ENCODE data around the gene KCTD16.

KCTD16 gene

DNA sequence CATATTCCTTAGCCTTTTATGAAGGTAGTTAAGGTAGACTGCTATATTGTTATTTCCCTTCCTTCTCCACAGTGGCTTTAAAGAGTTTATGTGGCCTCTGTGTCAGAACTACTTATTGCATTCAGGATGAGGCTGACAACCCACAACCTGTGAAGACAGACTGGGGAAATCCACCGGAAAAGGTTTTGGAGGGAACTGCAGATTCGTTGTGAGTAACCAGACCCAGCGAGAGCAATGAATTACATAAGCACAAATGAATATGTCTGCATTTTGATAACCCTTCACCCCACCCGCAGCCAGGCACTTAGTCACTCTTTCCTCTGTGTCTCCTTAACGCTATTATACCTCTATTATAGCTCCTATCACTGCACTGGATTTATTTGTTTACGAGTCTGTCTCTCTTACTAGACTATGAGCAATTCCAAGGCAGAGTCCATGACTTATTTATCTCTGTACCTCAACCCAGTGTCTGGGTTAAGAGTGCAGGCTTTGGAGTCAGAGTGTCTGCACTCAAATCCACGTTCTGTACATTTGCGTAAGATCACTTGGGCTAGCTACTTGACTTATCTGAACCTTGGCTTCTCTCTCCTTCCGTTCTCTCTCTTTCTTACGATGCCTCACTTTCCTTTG is 19.2 kb downstream of the KCTD16 start:
- Mint-ChIP-seq H3K27me3 (no peaks in the 10 kb centered on the region), H3K36me3 (no peaks in the 10 kb centered on the region), H3K27ac (no peak overlapping the region), H3K4me3 (peak overlapping the region; percentile 76), H3K4me1 (ENCODE audit: low read depth) (peaks cover 51% of the 10 kb centered on the region), H3K9me3 (ENCODE audit: low read depth) (no peaks in the 10 kb centered on the region)

DNA sequence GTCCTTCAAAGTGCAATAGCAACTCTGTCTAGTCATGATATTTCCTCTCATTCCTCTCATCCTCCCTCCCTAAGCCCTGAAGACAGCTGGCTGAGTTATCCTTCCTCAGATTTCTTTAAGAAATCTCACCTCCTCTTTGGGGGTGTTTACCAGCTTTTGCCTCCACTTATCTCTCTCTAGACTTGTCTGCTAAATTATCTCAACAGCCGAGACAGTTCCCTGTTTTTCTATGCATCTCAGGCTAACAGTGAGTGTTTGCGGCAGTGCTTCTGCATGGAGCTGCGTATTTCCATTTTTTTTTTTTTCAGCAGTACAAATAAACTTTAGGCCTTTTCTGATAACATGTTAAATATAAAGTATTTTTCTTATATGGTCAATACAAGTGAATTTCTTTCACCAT is 20.9 kb downstream of the KCTD16 start:
- Mint-ChIP-seq H3K4me3 (no peak overlapping the region), H3K27ac (no peak overlapping the region), H3K27me3 (no peaks in the 10 kb centered on the region), H3K4me1 (ENCODE audit: low read depth) (peaks cover 37% of the 10 kb centered on the region), H3K36me3 (no peaks in the 10 kb centered on the region), H3K9me3 (ENCODE audit: low read depth) (no peaks in the 10 kb centered on the region)

DNA sequence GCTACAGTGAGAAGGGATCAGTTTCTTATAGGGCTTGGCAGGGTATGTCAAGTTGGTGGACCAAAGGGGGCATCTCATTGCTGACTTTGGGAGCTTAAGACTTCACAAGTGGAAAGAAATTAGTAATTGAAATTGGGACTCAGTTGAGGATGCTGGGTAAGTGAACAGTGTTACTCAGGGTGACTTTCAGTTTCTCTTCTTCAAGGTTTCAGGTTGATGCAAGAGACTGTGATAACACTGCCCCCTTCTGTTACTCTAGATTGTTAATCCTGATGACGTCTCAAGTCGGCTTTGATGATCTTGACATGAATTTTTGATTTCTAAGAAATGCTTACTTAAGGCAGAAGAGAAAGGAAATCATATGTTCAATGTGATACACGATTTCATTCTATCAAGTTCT is 21.3 kb downstream of the KCTD16 start:
- Mint-ChIP-seq H3K27me3 (no peaks in the 10 kb centered on the region), H3K4me1 (ENCODE audit: low read depth) (peaks cover 32% of the 10 kb centered on the region), H3K36me3 (no peaks in the 10 kb centered on the region), H3K4me3 (no peak overlapping the region), H3K9me3 (ENCODE audit: low read depth) (no peaks in the 10 kb centered on the region), H3K27ac (no peak overlapping the region)

DNA sequence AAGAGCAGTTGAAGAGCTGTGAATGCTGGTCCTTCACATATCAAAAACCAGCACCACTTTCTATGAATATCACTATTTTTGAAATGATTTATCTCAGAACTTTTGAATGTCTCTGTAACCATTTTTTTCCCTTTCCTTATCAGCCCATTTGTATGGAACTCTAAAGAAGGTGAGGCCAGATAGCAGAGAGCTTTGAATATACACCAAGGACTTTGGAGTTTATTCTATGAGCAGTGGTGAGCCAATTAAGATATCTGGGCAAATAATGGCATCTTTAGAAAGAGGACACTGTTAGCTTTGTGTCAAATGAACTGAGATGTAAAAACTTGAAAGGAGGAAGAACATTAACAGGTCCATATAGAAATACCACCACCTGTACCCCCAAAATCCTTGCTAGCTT is 22.0 kb downstream of the KCTD16 start:
- no peak overlapping the region for H3K4me3 Mint-ChIP-seq
- H3K4me1 Mint-ChIP-seq (ENCODE audit: low read depth) = peaks cover 25% of the 10 kb centered on the region
- H3K27ac Mint-ChIP-seq = no peak overlapping the region
- no peaks in the 10 kb centered on the region for H3K36me3 Mint-ChIP-seq
- no peaks in the 10 kb centered on the region for H3K27me3 Mint-ChIP-seq
- H3K9me3 Mint-ChIP-seq (ENCODE audit: low read depth) = no peaks in the 10 kb centered on the region

DNA sequence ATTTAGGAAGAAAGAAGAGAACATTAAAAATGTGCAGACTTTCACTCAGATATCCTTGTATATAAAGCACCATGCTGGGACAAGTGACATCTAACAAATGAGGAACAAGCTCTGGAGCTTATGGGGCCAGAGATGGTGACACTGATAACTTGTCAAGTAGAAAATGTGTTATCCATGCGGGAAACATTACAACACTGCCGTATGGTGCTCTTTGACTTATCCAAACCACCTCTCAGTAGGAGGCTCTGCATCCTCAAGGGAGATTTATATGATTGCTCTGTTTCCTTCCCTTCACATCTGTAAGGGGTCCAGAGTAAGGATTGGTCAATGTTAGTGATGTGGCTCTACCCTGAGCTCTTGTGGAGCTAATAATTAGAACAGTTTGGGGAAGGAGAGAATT is 23.5 kb downstream of the KCTD16 start:
- H3K9me3 Mint-ChIP-seq (ENCODE audit: low read depth) = no peaks in the 10 kb centered on the region
- no peaks in the 10 kb centered on the region for H3K36me3 Mint-ChIP-seq
- no peak overlapping the region for H3K27ac Mint-ChIP-seq
- no peak overlapping the region for H3K4me3 Mint-ChIP-seq
- H3K27me3 Mint-ChIP-seq = peaks cover 3% of the 10 kb centered on the region
- H3K4me1 Mint-ChIP-seq (ENCODE audit: low read depth) = peaks cover 11% of the 10 kb centered on the region

DNA sequence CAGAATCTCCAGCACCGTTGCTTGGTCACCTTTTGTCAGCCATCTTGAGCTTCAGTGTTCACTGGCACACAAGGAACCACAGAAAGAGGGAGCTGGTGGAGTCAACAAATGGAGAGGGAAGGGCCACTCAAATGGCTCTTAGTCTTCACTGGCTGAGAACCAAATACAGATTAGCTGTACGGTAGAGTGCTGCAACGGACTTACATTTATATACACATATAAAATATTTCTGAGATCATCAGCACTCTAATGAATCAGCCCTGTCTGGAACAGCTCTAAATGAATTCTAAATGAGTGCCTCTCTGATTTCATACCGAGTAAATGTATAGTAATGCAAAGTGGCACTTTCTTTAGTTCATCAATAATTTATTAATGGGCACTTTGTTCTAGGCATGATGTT is 24.8 kb downstream of the KCTD16 start:
- H3K27me3 Mint-ChIP-seq = peaks cover 6% of the 10 kb centered on the region
- no peaks in the 10 kb centered on the region for H3K36me3 Mint-ChIP-seq
- H3K27ac Mint-ChIP-seq = no peak overlapping the region
- H3K4me1 Mint-ChIP-seq (ENCODE audit: low read depth) = no peaks in the 10 kb centered on the region
- no peak overlapping the region for H3K4me3 Mint-ChIP-seq
- no peaks in the 10 kb centered on the region for H3K9me3 Mint-ChIP-seq (ENCODE audit: low read depth)

DNA sequence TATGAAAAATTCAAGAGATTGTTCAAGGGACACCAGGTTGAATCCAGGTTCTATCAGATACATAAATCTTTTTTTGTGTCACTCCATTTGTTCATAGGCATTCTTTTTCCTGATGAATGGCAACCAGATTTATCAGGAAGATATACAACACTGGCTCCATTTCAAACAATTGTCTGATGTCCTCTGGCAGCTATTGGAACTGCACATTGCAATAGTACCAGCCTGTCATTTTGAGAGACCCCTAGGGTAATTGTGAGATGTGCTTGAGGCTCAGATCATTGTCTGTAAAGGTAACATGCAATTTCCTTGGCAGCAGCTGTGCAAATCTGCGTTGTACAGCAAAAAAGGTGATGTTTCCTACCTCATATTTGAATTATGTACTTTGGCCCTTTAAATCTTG is 25.9 kb downstream of the KCTD16 start:
- no peaks in the 10 kb centered on the region for H3K9me3 Mint-ChIP-seq (ENCODE audit: low read depth)
- H3K27me3 Mint-ChIP-seq = peaks cover 10% of the 10 kb centered on the region
- H3K36me3 Mint-ChIP-seq = no peaks in the 10 kb centered on the region
- no peak overlapping the region for H3K4me3 Mint-ChIP-seq
- no peaks in the 10 kb centered on the region for H3K4me1 Mint-ChIP-seq (ENCODE audit: low read depth)
- H3K27ac Mint-ChIP-seq = no peak overlapping the region

DNA sequence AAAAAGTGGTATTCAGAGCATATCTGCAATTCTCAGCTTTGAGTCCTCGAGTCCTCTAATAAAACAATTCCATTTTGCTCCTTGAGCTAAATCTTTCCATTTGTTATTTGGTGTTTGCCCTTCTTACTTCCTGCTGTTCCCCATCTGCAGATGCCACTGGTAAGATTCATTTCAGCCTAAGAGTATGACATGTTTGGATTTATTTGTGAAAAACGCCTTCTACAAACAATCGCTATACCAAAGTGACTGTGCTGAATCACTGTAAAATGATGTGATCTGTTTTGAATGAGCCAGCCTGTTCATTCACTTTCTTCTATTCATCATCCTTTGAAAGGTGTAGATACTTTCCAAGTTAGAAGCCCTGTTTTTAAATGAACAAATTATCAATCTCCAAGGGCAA is 27.7 kb downstream of the KCTD16 start:
- peaks cover 11% of the 10 kb centered on the region for H3K27me3 Mint-ChIP-seq
- no peaks in the 10 kb centered on the region for H3K4me1 Mint-ChIP-seq (ENCODE audit: low read depth)
- no peak overlapping the region for H3K4me3 Mint-ChIP-seq
- no peaks in the 10 kb centered on the region for H3K9me3 Mint-ChIP-seq (ENCODE audit: low read depth)
- H3K36me3 Mint-ChIP-seq = no peaks in the 10 kb centered on the region
- H3K27ac Mint-ChIP-seq = no peak overlapping the region

DNA sequence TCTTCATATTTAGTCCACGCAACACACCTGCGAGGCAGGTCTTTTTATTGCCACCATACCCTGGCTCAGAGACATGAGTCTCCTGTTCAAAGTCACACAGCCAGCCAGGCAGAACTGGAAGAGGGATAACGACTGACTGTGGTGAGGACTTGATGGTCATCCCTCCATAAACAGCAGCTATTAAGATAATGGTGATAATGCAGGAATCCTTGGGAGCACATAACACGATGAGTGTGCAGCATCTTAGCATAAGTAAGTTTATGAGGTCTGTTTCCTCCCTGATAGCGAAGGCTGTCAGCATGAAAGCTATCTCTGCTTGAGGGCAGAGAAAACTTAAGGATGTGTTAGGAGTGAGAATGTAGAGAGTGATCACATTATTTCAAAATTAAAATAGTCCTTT is 30.9 kb downstream of the KCTD16 start:
- Mint-ChIP-seq H3K4me3 (no peak overlapping the region), H3K36me3 (no peaks in the 10 kb centered on the region), H3K27me3 (peaks cover 22% of the 10 kb centered on the region), H3K9me3 (ENCODE audit: low read depth) (no peaks in the 10 kb centered on the region), H3K27ac (no peak overlapping the region), H3K4me1 (ENCODE audit: low read depth) (peaks cover 2% of the 10 kb centered on the region)

DNA sequence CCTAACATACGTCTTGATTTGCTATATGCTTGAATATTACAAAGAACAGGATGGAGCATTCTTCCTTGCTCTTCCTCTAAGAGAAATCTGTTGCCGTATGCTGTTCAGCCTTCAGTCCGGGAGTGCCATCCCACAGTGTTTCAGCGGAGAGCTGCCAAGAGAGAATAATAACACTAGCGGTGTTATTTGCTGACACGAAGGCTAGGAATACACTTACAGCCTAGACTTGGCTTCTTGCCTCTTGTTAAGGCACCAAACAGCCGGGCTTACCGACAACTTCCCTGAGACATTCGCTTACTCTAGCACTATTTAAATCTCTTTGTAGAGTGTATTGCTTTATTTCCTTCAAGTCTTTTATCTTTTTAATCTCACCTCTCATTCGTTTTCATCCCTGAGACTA is 31.4 kb downstream of the KCTD16 start:
- Mint-ChIP-seq H3K27me3 (peaks cover 26% of the 10 kb centered on the region), H3K9me3 (ENCODE audit: low read depth) (no peaks in the 10 kb centered on the region)

DNA sequence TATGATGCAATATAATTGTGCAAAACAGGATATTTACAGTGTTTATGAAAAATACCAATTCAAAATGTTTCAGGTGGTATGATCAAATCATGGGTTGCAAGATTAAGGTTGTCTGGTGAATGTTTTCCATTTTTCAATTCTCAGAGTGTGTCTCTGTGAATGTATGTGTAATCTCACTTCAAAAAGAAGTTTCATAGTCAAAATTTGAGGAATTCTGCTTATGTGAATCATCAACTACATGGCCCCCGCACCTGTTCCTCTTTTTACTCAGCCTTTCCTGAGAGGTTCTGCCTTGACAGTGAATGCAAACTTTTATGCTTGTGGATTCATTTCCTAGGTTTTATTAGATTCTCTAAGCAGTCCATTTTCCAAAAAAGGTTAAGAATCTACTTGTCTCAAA is 32.1 kb downstream of the KCTD16 start:
- peaks cover 31% of the 10 kb centered on the region for H3K27me3 Mint-ChIP-seq
- H3K27ac Mint-ChIP-seq = no peak overlapping the region
- H3K4me1 Mint-ChIP-seq (ENCODE audit: low read depth) = peaks cover 2% of the 10 kb centered on the region
- H3K36me3 Mint-ChIP-seq = no peaks in the 10 kb centered on the region
- no peaks in the 10 kb centered on the region for H3K9me3 Mint-ChIP-seq (ENCODE audit: low read depth)
- H3K4me3 Mint-ChIP-seq = no peak overlapping the region

More for the DNA sequence above, 31.4 kb downstream of the KCTD16 start:
- Mint-ChIP-seq H3K4me1 (ENCODE audit: low read depth) (peaks cover 2% of the 10 kb centered on the region), H3K27ac (no peak overlapping the region), H3K4me3 (no peak overlapping the region), H3K36me3 (no peaks in the 10 kb centered on the region)

DNA sequence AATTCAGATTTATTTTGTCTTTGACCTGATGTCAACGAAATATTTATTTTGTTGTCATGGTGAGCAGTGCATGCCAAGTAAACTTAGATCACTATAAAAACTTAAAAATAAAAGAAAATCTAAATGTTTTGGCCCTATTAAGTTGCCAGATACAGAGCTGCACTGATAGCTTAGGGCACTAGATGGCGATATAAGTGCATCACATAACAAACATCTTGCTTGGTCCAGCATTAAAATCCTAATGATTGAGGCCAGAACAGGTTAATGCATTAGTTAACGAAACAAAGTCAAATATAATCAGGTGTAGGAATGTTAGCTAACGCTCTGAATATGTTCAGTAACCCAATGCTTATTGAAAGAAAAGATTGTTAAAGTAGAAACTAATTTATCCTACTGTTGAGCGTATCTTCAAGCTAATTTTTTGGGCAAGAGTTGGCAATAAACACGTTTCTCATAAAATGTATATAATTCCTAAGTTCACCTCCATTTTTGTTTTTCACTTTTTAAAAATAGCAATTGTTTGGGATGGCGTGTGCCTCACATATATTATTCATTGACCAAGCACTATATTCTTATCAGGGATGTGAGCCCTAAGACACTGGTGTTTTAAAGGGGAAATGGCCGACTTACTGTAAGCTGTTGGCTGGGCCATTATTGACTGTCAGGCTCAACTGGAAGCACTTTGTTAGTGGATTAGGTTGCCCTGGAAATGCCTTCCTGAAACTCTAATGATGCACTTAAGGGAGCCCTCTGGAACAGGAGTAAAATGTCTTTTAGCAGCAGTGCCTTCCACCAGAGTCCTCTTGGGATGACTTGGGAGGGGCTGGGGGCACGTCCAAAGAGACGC is 33.3 kb downstream of the KCTD16 start:
- H3K4me3 Mint-ChIP-seq = no peak overlapping the region
- H3K4me1 Mint-ChIP-seq (ENCODE audit: low read depth) = peaks cover 2% of the 10 kb centered on the region
- H3K9me3 Mint-ChIP-seq (ENCODE audit: low read depth) = no peaks in the 10 kb centered on the region
- no peaks in the 10 kb centered on the region for H3K36me3 Mint-ChIP-seq
- peaks cover 29% of the 10 kb centered on the region for H3K27me3 Mint-ChIP-seq
- H3K27ac Mint-ChIP-seq = no peak overlapping the region

DNA sequence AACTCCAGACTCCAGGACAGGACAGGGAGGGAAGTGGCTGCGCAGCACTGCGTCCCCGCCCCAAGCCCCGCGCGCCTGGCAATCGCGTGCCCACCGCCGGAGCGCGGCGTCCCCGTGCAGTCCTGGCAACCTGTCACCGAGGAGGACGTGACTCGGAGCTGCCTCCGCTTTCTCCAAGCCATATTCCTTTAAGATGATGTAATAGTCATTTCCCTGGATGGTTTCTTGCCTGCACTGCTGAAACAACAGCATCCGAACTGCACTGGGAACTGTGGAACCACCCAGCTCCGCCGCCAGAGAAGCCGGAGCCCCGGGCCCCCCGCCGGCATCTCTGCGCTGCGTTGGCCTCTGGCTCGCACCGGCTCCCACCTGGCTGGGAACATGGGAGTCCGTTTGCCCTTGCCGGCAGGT is 34.5 kb downstream of the KCTD16 start:
- Mint-ChIP-seq H3K36me3 (no peaks in the 10 kb centered on the region), H3K4me1 (ENCODE audit: low read depth) (peaks cover 2% of the 10 kb centered on the region), H3K27me3 (peaks cover 27% of the 10 kb centered on the region), H3K27ac (no peak overlapping the region), H3K4me3 (no peak overlapping the region), H3K9me3 (ENCODE audit: low read depth) (no peaks in the 10 kb centered on the region)

DNA sequence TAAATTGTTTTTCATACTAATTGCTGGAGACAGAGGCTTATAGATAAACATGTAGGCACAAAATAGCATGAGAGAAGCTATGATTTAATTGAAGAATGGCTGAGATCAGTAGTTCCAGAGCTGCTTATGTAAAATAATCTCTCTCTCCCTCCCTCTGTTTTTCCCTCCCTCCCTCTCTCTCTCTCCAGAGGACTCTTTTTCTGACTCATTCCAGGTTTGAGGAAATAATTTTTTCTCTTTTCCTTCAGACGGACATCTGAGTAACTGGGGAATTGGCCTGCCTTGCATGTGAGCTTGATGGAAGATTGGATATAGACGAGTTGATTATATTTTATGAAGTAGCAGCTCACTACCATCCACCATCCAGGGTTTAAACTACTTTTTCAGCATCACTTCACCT is 35.5 kb downstream of the KCTD16 start:
- Mint-ChIP-seq H3K9me3 (ENCODE audit: low read depth) (no peaks in the 10 kb centered on the region), H3K4me1 (ENCODE audit: low read depth) (peaks cover 2% of the 10 kb centered on the region), H3K4me3 (no peak overlapping the region), H3K27ac (no peak overlapping the region), H3K27me3 (peaks cover 27% of the 10 kb centered on the region), H3K36me3 (no peaks in the 10 kb centered on the region)

DNA sequence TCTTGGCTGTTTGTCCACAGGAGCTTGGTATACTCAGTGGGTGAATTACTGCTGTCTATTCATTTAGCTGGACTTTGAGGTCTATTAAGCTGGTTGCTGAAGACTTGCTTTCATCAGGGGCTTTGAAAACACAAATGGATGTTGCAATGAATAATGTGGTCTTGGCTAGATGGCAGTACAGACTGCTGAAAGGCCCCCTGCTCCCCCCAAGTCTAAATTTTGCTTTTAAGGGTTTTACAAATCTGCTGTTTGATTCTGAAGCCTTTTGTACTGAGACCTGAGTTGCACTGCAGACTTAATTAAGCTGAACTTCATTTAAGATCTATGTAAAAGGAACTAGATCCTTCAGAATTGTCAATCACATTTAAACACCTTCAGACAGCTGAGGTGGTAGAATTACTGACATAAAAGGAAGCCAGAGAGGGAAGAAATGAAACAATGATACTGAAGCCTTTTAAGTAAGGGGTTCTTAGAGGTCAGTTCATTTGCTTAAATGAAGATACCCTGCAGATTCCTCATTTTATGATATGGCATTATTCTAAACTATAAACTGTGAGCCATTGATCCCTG is 37.3 kb downstream of the KCTD16 start:
- H3K4me1 Mint-ChIP-seq (ENCODE audit: low read depth) = peaks cover 2% of the 10 kb centered on the region
- H3K36me3 Mint-ChIP-seq = no peaks in the 10 kb centered on the region
- no peaks in the 10 kb centered on the region for H3K9me3 Mint-ChIP-seq (ENCODE audit: low read depth)
- peaks cover 26% of the 10 kb centered on the region for H3K27me3 Mint-ChIP-seq
- H3K4me3 Mint-ChIP-seq = no peak overlapping the region
- H3K27ac Mint-ChIP-seq = no peak overlapping the region

All from activated naive CD8-positive, alpha-beta T cell (primary cell).